Stimulated activated CD8-positive, alpha-beta memory T cell treated with anti-CD3 and anti-CD28 coated beads, Interleukin-7, amount 100 ng/mL, for 1 hour (primary cell): ENCODE results near the gene HPSE2.

Experiments used
- DNase-seq, 2 donors: peaks; one replicate each; pipeline ENCODE4 v3.0.0-alpha.2; 2020; ENCODE audit warnings: low read depth in 2 of 2

Gene HPSE2

GRCh38 chr10:98620503-98620902, 615.1 kb downstream of the HPSE2 start:
- DNase-seq: no peak

GRCh38 chr10:98619446-98619845, 616.2 kb downstream of the HPSE2 start:
- no peak for DNase-seq

GRCh38 chr10:98617906-98618520, 617.6 kb downstream of the HPSE2 start:
- no peak for DNase-seq

GRCh38 chr10:98613446-98613845, 622.2 kb downstream of the HPSE2 start:
- DNase-seq: no peak

- no peak for DNase-seq
Measured at GRCh38 chr10:98611436-98611835, 624.2 kb downstream of the HPSE2 start.

- DNase-seq: no peak
Measured at GRCh38 chr10:98610836-98611235, 624.8 kb downstream of the HPSE2 start.

GRCh38 chr10:98610301-98610700, 625.4 kb downstream of the HPSE2 start:
- no peak for DNase-seq

- no peak for DNase-seq
Measured at GRCh38 chr10:98609265-98609664, 626.4 kb downstream of the HPSE2 start.

GRCh38 chr10:98608411-98608810, 627.2 kb downstream of the HPSE2 start:
- no peak for DNase-seq

- DNase-seq: no peak
Measured at GRCh38 chr10:98602224-98602623, 633.4 kb downstream of the HPSE2 start.

GRCh38 chr10:98599032-98599610, 636.5 kb downstream of the HPSE2 start:
- DNase-seq: no peak

- no peak for DNase-seq
Measured at GRCh38 chr10:98596404-98596803, 639.2 kb downstream of the HPSE2 start.

- no peak for DNase-seq
Measured at GRCh38 chr10:98589691-98590090, 646.0 kb downstream of the HPSE2 start.

GRCh38 chr10:98589007-98589406, 646.6 kb downstream of the HPSE2 start:
- DNase-seq: no peak

- no peak for DNase-seq
Measured at GRCh38 chr10:98587156-98587837, 648.4 kb downstream of the HPSE2 start.

- no peak for DNase-seq
Measured at GRCh38 chr10:98586096-98586495, 649.6 kb downstream of the HPSE2 start.

GRCh38 chr10:98582363-98582762, 653.3 kb downstream of the HPSE2 start:
- DNase-seq: no peak

- no peak for DNase-seq
Measured at GRCh38 chr10:98577578-98577977, 658.1 kb downstream of the HPSE2 start.

GRCh38 chr10:98577168-98577567, 658.5 kb downstream of the HPSE2 start:
- DNase-seq: no peak

GRCh38 chr10:98576096-98576495, 659.6 kb downstream of the HPSE2 start:
- no peak for DNase-seq

- no peak for DNase-seq
Measured at GRCh38 chr10:98572594-98572993, 663.1 kb downstream of the HPSE2 start.

GRCh38 chr10:98570834-98571233, 664.8 kb downstream of the HPSE2 start:
- no peak for DNase-seq

- DNase-seq: no peak
Measured at GRCh38 chr10:98569853-98570252, 665.8 kb downstream of the HPSE2 start.
